Keratinocyte (primary cell): ENCODE data around the gene MAGI1.

Experiments
- EZH2 ChIP-seq: IDR thresholded peaks from one replicate; pipeline ENCODE4 v1.6.1; 2012; ENCODE audit warnings: inconsistent platforms, mild to moderate bottlenecking, low read length, moderate library complexity
- TF ChIP-seq, protein P1 (sequence below), 3 experiments: IDR thresholded peaks in 1 of 3; conservative IDR thresholded peaks in 1 of 3; optimal IDR thresholded peaks in 1 of 3; 2 replicates in 2 of 3; 3 replicates in 1 of 3; pipeline versions ENCODE3 to v1.5.1; 2011; ENCODE audit warnings: low read length in 3 of 3, mild to moderate bottlenecking in 3 of 3, moderate library complexity in 2 of 3, control low read depth in 1 of 3, inconsistent platforms in 1 of 3; ENCODE audit not compliant: insufficient read depth in 2 of 3; ENCODE audit errors: extremely low read depth in 1 of 3

GRCh38 chr3:66038726-66039589 is at the start of gene MAGI1:
- TF ChIP-seq, protein P1, sequence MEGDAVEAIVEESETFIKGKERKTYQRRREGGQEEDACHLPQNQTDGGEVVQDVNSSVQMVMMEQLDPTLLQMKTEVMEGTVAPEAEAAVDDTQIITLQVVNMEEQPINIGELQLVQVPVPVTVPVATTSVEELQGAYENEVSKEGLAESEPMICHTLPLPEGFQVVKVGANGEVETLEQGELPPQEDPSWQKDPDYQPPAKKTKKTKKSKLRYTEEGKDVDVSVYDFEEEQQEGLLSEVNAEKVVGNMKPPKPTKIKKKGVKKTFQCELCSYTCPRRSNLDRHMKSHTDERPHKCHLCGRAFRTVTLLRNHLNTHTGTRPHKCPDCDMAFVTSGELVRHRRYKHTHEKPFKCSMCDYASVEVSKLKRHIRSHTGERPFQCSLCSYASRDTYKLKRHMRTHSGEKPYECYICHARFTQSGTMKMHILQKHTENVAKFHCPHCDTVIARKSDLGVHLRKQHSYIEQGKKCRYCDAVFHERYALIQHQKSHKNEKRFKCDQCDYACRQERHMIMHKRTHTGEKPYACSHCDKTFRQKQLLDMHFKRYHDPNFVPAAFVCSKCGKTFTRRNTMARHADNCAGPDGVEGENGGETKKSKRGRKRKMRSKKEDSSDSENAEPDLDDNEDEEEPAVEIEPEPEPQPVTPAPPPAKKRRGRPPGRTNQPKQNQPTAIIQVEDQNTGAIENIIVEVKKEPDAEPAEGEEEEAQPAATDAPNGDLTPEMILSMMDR (optimal IDR thresholded peaks at IDR 0.05 in 1 of 3, IDR thresholded peaks at IDR 0.05 in 1 of 3, conservative IDR thresholded peaks at IDR 0.05 in 1 of 3; ENCODE audit: extremely low read depth in 1 of 3, insufficient read depth in 2 of 3, low read length in 3 of 3): no peak
- no peak for TF ChIP-seq EZH2
